IMR-90 (cell line): Measurements from ENCODE around the gene ADGRG6. TPM values are rescaled to one million over a fixed set of nuclear protein-coding genes. Genes with fewer than 3 reads are reported as not detected.

Experiments
- ATAC-seq: fragments of 200-7000 bp; cut with Tn5 transposase; 2 replicates; pipeline ENCODE4 v1.9.1; 2020; ENCODE audit warnings: low read depth, mild to moderate bottlenecking, moderate library complexity
- BruUV-seq: library from RNA; stranded (reverse); fragments of 400-500 nt; replicated peaks from 2 replicates; lab custom pipeline; 2021; lab: Mats Ljungman, UMichigan
- CTCF ChIA-PET: fragments of 300-600 bp; formaldehyde crosslinking; extraction: SDS; loops from one replicate; lab custom pipeline; 2021; ENCODE audit warnings: antibody characterized with exemption; lab: Yijun Ruan, JAX
- POLR2A ChIA-PET: fragments of 300-600 bp; sonication (Branson Sonifier 250); formaldehyde crosslinking; loops from one replicate; lab custom pipeline; 2022; ENCODE audit warnings: antibody characterized with exemption; ENCODE audit not compliant: unreplicated experiment; lab: Charles Lee
- DNase-seq: peaks from one replicate; pipeline ENCODE4 v3.0.0; 2013
- H2AFZ ChIP-seq: replicated peaks from 2 replicates; pipeline ENCODE3; 2013; ENCODE audit warnings: low read length, mild to moderate bottlenecking; ENCODE audit not compliant: poor library complexity
- H2AK5ac ChIP-seq: 2 replicates; pipeline ENCODE4 v1.6.1; 2013; ENCODE audit warnings: low read depth, low read length, inconsistent platforms
- H2AK9ac ChIP-seq: replicated peaks from 2 replicates; pipeline ENCODE3; 2013; ENCODE audit warnings: mild to moderate bottlenecking, low read depth, low read length, moderate library complexity; ENCODE audit not compliant: poor library complexity
- H2BK120ac ChIP-seq: 2 replicates; pipeline ENCODE4 v1.6.1; 2013; ENCODE audit warnings: low read depth, low read length, inconsistent platforms
- H2BK15ac ChIP-seq: 3 replicates; pipeline ENCODE4 v1.6.1; 2013; ENCODE audit warnings: low read depth, low read length, inconsistent platforms
- H2BK20ac ChIP-seq: 2 replicates; pipeline ENCODE4 v1.6.1; 2013; ENCODE audit warnings: low read depth, mild to moderate bottlenecking, inconsistent platforms, low read length, moderate library complexity
- H2BK5ac ChIP-seq: 2 replicates; pipeline ENCODE4 v1.6.1; 2013; ENCODE audit warnings: mild to moderate bottlenecking, low read depth, low read length, inconsistent platforms; ENCODE audit not compliant: poor library complexity, severe bottlenecking
- H3K14ac ChIP-seq: replicated peaks from 2 replicates; pipeline ENCODE4 v1.6.1; 2013; ENCODE audit warnings: low read depth, low read length, inconsistent platforms
- H3K18ac ChIP-seq: 2 replicates; pipeline ENCODE4 v1.6.1; 2013; ENCODE audit warnings: low read depth, low read length, control low read depth
- H3K23ac ChIP-seq: 2 replicates; pipeline ENCODE4 v1.6.1; 2013; ENCODE audit warnings: low read depth, low read length, inconsistent platforms
- H3K27ac ChIP-seq: 2 replicates; pipeline ENCODE4 v1.5.1; 2013; ENCODE audit warnings: mild to moderate bottlenecking, control low read depth, low read length; ENCODE audit not compliant: insufficient read depth
- H3K27me3 ChIP-seq: 2 replicates; pipeline ENCODE4 v1.6.1; 2013; ENCODE audit warnings: low read length; ENCODE audit not compliant: control insufficient read depth, insufficient read depth
- H3K36me3 ChIP-seq: 2 replicates; pipeline ENCODE4 v1.6.1; 2013; ENCODE audit warnings: low read length, mixed read lengths; ENCODE audit not compliant: control insufficient read depth, insufficient read depth
- H3K4ac ChIP-seq: 2 replicates; pipeline ENCODE4 v1.6.1; 2013; ENCODE audit warnings: low read depth, low read length, inconsistent platforms
- H3K4me1 ChIP-seq: 2 replicates; pipeline ENCODE4 v1.6.1; 2013; ENCODE audit warnings: low read length, mixed read lengths; ENCODE audit not compliant: control insufficient read depth, insufficient read depth
- H3K4me2 ChIP-seq: 2 replicates; pipeline ENCODE4 v1.6.1; 2013; ENCODE audit warnings: low read depth, mild to moderate bottlenecking, control low read depth, low read length, moderate library complexity
- H3K4me3 ChIP-seq: 2 replicates; pipeline ENCODE4 v1.5.1; 2013; ENCODE audit warnings: low read depth, mild to moderate bottlenecking, control low read depth, low read length, moderate library complexity; ENCODE audit not compliant: insufficient read depth
- H3K56ac ChIP-seq: 2 replicates; pipeline ENCODE4 v1.6.1; 2013; ENCODE audit warnings: low read length, inconsistent platforms; ENCODE audit not compliant: insufficient read depth; ENCODE audit errors: extremely low read depth
- H3K79me1 ChIP-seq, 2 experiments: 2 replicates each; pipeline ENCODE4 v1.6.1; 2013; ENCODE audit warnings: low read length in 2 of 2, inconsistent platforms in 1 of 2, low read depth in 1 of 2
- H3K9ac ChIP-seq: 2 replicates; pipeline ENCODE4 v1.6.1; 2013; ENCODE audit warnings: low read depth, low read length, control low read depth
- H3K9me1 ChIP-seq: 2 replicates; pipeline ENCODE4 v1.6.1; 2013; ENCODE audit warnings: low read length, inconsistent platforms; ENCODE audit not compliant: insufficient read depth
- H3K9me3 ChIP-seq: 2 replicates; pipeline ENCODE4 v1.6.1; 2013; ENCODE audit warnings: low read length; ENCODE audit not compliant: control insufficient read depth, insufficient read depth
- H4K20me1 ChIP-seq: 2 replicates; pipeline ENCODE4 v1.6.1; 2013; ENCODE audit warnings: low read length, inconsistent platforms; ENCODE audit not compliant: insufficient read depth
- H4K5ac ChIP-seq: 2 replicates; pipeline ENCODE4 v1.6.1; 2013; ENCODE audit warnings: mild to moderate bottlenecking, low read depth, low read length, control low read depth
- H4K8ac ChIP-seq, 2 experiments: 2 replicates each; pipeline ENCODE4 v1.6.1; 2013; ENCODE audit warnings: low read depth in 2 of 2, low read length in 2 of 2, control low read depth in 1 of 2, inconsistent platforms in 1 of 2
- H4K91ac ChIP-seq: 2 replicates; pipeline ENCODE4 v1.6.1; 2013; ENCODE audit warnings: low read depth, low read length, inconsistent platforms; ENCODE audit not compliant: insufficient read depth
- BHLHE40 ChIP-seq: fragments of 150-350 bp; IDR thresholded peaks from 2 replicates; pipeline ENCODE4 v1.6.1; 2016; ENCODE audit warnings: mild to moderate bottlenecking, low read depth, low read length
- CHD1 ChIP-seq: IDR thresholded peaks from 2 replicates; pipeline ENCODE4 v1.6.1; 2012; ENCODE audit warnings: low read depth, low read length, improper control_type of control experiment
- FOS ChIP-seq: fragments of 150-350 bp; IDR thresholded peaks from 2 replicates; pipeline ENCODE4 v1.6.1; 2016; ENCODE audit warnings: low read depth, low read length
- MAFK ChIP-seq: IDR thresholded peaks from 2 replicates; pipeline ENCODE4 v1.6.1; 2012; ENCODE audit warnings: low read depth, low read length, improper control_type of control experiment
- MAZ ChIP-seq: IDR thresholded peaks from 2 replicates; pipeline ENCODE4 v1.6.1; 2012; ENCODE audit warnings: low read depth, mild to moderate bottlenecking, low read length, improper control_type of control experiment, moderate library complexity, borderline replicate concordance
- MXI1 ChIP-seq: IDR thresholded peaks from 2 replicates; pipeline ENCODE4 v1.6.1; 2012; ENCODE audit warnings: low read depth, mild to moderate bottlenecking, low read length, moderate library complexity, borderline replicate concordance
- NFE2L2 ChIP-seq: fragments of 150-350 bp; IDR thresholded peaks from 2 replicates; pipeline ENCODE4 v1.6.1; 2016; ENCODE audit warnings: low read depth, mild to moderate bottlenecking, low read length
- RCOR1 ChIP-seq: IDR thresholded peaks from 2 replicates; pipeline ENCODE4 v1.6.1; 2012; ENCODE audit warnings: mild to moderate bottlenecking, low read length, improper control_type of control experiment; ENCODE audit not compliant: insufficient replicate concordance
- RFX5 ChIP-seq: IDR thresholded peaks from 2 replicates; pipeline ENCODE4 v1.8.0; 2012; ENCODE audit warnings: low read depth, mild to moderate bottlenecking, low read length, moderate library complexity
- SMC3 ChIP-seq: fragments of 150-350 bp; IDR thresholded peaks from 2 replicates; pipeline ENCODE4 v1.6.1; 2016; ENCODE audit warnings: low read depth, mild to moderate bottlenecking, antibody characterized with exemption, low read length, moderate library complexity
- USF2 ChIP-seq: fragments of 150-350 bp; IDR thresholded peaks from 2 replicates; pipeline ENCODE4 v1.6.1; 2017; ENCODE audit warnings: mild to moderate bottlenecking, antibody characterized with exemption, low read length, low read depth
- WGBS, 2 experiments: methylation state at CpG; one replicate each; pipeline versions ENCODE4 v1.1.5 to v1.1.7; 2013; ENCODE audit warnings: missing lambda C conversion rate in 2 of 2; ENCODE audit not compliant: insufficient read length in 1 of 2; ENCODE audit errors: extremely low coverage in 2 of 2; 5-methylcytosine and 5-hydroxymethylcytosine counted together
- dilution Hi-C: fragments of 300-500 bp; cut with HindIII; formaldehyde crosslinking; loops from one replicate; pipeline ENCODE4 v1.14.3; 2018; ENCODE audit warnings: low sequenced_read_pairs; ENCODE audit not compliant: unreplicated experiment
- in situ Hi-C: fragments of 300-500 bp; cut with MboI; formaldehyde crosslinking; loops from 3 replicates; pipeline ENCODE4 v1.14.3; 2019; ENCODE audit warnings: low sequenced_read_pairs, inconsistent platforms, mixed read lengths
- intact Hi-C: fragments of 100-400 bp; cut with micrococcal nuclease; formaldehyde crosslinking; loops from 2 replicates; pipeline ENCODE4 v1.10.0; 2022
- polyA plus RNA-seq, 3 experiments: library from polyadenylated mRNA; depleted of rRNA; stranded (reverse); fragments of >200 nt; gene quantifications; 2 replicates each; pipeline ENCODE4 v1.2.3, GENCODE V29; 2012; ENCODE audit warnings: low replicate concordance in 1 of 3
- total RNA-seq: library from RNA; depleted of rRNA; stranded (reverse); fragments of >200 nt; gene quantifications from 2 replicates; pipeline ENCODE4 v1.2.3, GENCODE V29; 2012
- TF ChIP-seq, protein P1 (sequence below): conservative IDR thresholded peaks from 2 replicates; pipeline ENCODE4 v1.5.1; 2012; ENCODE audit warnings: mild to moderate bottlenecking, low read depth, low read length, improper control_type of control experiment
- TF ChIP-seq, protein P2 (sequence below): fragments of 150-350 bp; IDR thresholded peaks from 2 replicates; pipeline ENCODE4 v1.6.1; 2016; ENCODE audit warnings: low read depth, mild to moderate bottlenecking, low read length, moderate library complexity, borderline replicate concordance

Gene ADGRG6
- total and polyA plus RNA-seq, 2 of the 4 experiments (the other 2 are of a cell fraction) = 10.0 to 20.3 TPM

DNA sequence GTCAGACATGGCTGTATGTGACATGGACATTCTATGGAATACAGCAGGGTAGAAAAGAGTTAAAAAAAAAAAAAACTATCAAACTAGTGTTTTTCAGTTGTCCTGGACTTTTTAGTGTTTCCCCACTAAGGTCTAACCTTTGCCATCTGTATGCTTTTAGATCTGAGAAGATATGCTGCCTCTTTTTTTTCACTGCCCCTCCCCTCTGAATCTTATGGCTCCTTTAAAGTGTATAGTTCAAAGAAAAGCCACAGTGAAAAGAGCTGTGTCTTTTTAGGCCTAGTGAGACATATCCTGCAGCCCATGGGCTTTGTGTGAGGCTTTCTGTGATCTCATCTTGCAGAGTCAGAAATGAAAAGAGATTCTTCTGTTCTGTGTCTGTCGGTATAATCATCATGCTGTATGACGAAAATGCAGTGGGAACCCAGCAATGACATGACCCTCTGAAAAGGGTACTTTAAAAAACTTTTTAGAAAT is 29.3 kb downstream of the ADGRG6 start:
- BruUV-seq = no TSS peak
- CTCF ChIA-PET = no interaction called here
- dilution Hi-C loops (no loop called here), in situ Hi-C loops (no loop called here), intact Hi-C loops (no loop called here)
- H3K18ac ChIP-seq = peak overlapping the region; percentile 71
- H2AK5ac ChIP-seq = no peak overlapping the region
- 0 out of 2 replicates have a peak overlapping the region, but pooled peaks have one; percentile 5 for H3K14ac ChIP-seq
- no peak overlapping the region for H2AK9ac ChIP-seq
- no peaks in the 10 kb centered on the region for H3K36me3 ChIP-seq
- H3K4ac ChIP-seq = peak overlapping the region; percentile 29; the same call in 1 of the 2 replicates
- H3K27ac ChIP-seq = peak overlapping the region; percentile 37; the same call in 1 of the 2 replicates
- POLR2A ChIA-PET = no interaction called here
- no peak overlapping the region for H3K23ac ChIP-seq
- no peaks in the 10 kb centered on the region for H3K9me3 ChIP-seq
- DNase-seq = peak; percentile 84
- no peak overlapping the region for H3K56ac ChIP-seq
- H3K4me2 ChIP-seq = peak overlapping the region; percentile 70
- H4K8ac ChIP-seq = peak overlapping the region; percentile 73 to 81; a peak in 3 of 4 replicates
- no peak overlapping the region for H2BK15ac ChIP-seq
- no peaks in the 10 kb centered on the region for H4K20me1 ChIP-seq
- no peak for TF ChIP-seq FOS
- no peak; the same call in 1 of the 2 replicates for TF ChIP-seq MAFK
- no peak for TF ChIP-seq CHD1
- no peak for TF ChIP-seq RFX5
- TF ChIP-seq, protein P1, sequence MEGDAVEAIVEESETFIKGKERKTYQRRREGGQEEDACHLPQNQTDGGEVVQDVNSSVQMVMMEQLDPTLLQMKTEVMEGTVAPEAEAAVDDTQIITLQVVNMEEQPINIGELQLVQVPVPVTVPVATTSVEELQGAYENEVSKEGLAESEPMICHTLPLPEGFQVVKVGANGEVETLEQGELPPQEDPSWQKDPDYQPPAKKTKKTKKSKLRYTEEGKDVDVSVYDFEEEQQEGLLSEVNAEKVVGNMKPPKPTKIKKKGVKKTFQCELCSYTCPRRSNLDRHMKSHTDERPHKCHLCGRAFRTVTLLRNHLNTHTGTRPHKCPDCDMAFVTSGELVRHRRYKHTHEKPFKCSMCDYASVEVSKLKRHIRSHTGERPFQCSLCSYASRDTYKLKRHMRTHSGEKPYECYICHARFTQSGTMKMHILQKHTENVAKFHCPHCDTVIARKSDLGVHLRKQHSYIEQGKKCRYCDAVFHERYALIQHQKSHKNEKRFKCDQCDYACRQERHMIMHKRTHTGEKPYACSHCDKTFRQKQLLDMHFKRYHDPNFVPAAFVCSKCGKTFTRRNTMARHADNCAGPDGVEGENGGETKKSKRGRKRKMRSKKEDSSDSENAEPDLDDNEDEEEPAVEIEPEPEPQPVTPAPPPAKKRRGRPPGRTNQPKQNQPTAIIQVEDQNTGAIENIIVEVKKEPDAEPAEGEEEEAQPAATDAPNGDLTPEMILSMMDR = no peak
- TF ChIP-seq NFE2L2 = no peak
- TF ChIP-seq, protein P2, sequence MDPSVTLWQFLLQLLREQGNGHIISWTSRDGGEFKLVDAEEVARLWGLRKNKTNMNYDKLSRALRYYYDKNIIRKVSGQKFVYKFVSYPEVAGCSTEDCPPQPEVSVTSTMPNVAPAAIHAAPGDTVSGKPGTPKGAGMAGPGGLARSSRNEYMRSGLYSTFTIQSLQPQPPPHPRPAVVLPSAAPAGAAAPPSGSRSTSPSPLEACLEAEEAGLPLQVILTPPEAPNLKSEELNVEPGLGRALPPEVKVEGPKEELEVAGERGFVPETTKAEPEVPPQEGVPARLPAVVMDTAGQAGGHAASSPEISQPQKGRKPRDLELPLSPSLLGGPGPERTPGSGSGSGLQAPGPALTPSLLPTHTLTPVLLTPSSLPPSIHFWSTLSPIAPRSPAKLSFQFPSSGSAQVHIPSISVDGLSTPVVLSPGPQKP = no peak
- no peak for TF ChIP-seq USF2
- no peak for TF ChIP-seq SMC3
- TF ChIP-seq RCOR1 = no peak
- TF ChIP-seq BHLHE40 = no peak
- TF ChIP-seq MXI1 = no peak
- no peak for TF ChIP-seq MAZ
- no peaks in the 10 kb centered on the region for H3K79me1 ChIP-seq
- peak overlapping the region; percentile 10; the same call in 1 of the 2 replicates for H4K91ac ChIP-seq
- no peak overlapping the region for H2AFZ ChIP-seq
- H2BK5ac ChIP-seq = peak overlapping the region; percentile 40
- ATAC-seq = peak; percentile 73
- H3K4me1 ChIP-seq = peaks cover 5% of the 10 kb centered on the region
- H2BK20ac ChIP-seq = 0 out of 2 replicates have a peak overlapping the region, but pooled peaks have one; percentile 11
- peak overlapping the region; percentile 64; the same call in 1 of the 2 replicates for H3K9ac ChIP-seq
- peak overlapping the region; percentile 43; the same call in 1 of the 2 replicates for H2BK120ac ChIP-seq
- no peaks in the 10 kb centered on the region for H3K9me1 ChIP-seq
- no peaks in the 10 kb centered on the region for H3K27me3 ChIP-seq
- peak overlapping the region; percentile 83 for H4K5ac ChIP-seq
- no peak overlapping the region for H3K4me3 ChIP-seq
- no CpG with 5 or more reads among the region's 2 CpGs for WGBS, 2 experiments
